Measurements from ENCODE around the gene GOLIM4. TPM values are rescaled to one million over a fixed set of nuclear protein-coding genes. Genes with fewer than 3 reads are reported as not detected.

GOLIM4 gene
- total RNA-seq, 1 donor from 2014 or later = 46.3 TPM

DNA sequence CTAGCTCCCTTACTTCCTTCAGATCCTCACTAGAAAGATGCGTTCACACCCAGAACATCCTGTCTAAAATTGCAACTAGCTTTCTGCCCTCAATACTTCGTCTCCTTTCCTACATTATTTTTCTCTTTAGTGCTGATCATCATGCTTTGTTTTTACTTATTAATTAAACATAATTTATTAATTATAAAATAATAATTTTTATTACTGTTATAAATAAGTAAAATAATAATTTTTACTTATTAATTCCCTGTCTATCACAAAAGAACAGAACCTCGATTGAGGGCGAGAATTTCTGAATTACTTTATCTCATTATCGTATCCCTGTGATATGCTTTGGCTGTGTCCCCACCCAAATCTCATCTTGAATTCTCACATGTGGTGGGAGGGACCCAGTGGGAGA is 41.3 kb downstream of the GOLIM4 start:
- no peak overlapping the region for H3K27ac Mint-ChIP-seq (ENCODE audit: unreplicated experiment)
- no peaks in the 10 kb centered on the region for H3K9me3 Mint-ChIP-seq (ENCODE audit: low read depth)
- H3K4me3 Mint-ChIP-seq (ENCODE audit: unreplicated experiment) = no peak overlapping the region
- H3K36me3 Mint-ChIP-seq (ENCODE audit: low read depth) = no peaks in the 10 kb centered on the region
- H3K27me3 Mint-ChIP-seq (ENCODE audit: low read depth) = no peaks in the 10 kb centered on the region
- TF ChIP-seq, protein P1, sequence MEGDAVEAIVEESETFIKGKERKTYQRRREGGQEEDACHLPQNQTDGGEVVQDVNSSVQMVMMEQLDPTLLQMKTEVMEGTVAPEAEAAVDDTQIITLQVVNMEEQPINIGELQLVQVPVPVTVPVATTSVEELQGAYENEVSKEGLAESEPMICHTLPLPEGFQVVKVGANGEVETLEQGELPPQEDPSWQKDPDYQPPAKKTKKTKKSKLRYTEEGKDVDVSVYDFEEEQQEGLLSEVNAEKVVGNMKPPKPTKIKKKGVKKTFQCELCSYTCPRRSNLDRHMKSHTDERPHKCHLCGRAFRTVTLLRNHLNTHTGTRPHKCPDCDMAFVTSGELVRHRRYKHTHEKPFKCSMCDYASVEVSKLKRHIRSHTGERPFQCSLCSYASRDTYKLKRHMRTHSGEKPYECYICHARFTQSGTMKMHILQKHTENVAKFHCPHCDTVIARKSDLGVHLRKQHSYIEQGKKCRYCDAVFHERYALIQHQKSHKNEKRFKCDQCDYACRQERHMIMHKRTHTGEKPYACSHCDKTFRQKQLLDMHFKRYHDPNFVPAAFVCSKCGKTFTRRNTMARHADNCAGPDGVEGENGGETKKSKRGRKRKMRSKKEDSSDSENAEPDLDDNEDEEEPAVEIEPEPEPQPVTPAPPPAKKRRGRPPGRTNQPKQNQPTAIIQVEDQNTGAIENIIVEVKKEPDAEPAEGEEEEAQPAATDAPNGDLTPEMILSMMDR (IDR thresholded peaks at IDR 0.05) = no peak
- no peak for DNase-seq (ENCODE audit: low spot score)
- H3K4me1 Mint-ChIP-seq (ENCODE audit: low read depth) = peaks cover 29% of the 10 kb centered on the region

DNA sequence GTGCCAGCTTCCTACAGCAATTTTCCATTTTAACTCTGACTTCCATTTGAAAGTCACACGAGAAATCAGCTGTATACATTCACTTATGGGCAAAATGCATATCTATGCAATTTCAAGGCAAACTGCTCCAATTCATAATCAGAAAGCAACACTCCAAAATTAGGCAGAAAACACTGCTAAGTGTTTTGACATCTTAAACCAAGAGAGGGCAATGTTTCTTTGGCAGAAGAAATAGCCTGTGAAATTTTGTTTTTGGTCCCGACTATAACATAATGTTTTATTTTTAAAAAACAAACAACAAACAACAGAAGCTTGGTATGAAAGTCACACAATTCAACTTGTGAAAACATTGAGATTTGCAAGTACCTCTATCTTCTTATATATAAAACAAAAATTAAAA is 42.6 kb downstream of the GOLIM4 start:
- H3K27ac Mint-ChIP-seq (ENCODE audit: unreplicated experiment) = no peak overlapping the region
- no peak overlapping the region for H3K4me3 Mint-ChIP-seq (ENCODE audit: unreplicated experiment)
- DNase-seq (ENCODE audit: low spot score) = no peak

DNA sequence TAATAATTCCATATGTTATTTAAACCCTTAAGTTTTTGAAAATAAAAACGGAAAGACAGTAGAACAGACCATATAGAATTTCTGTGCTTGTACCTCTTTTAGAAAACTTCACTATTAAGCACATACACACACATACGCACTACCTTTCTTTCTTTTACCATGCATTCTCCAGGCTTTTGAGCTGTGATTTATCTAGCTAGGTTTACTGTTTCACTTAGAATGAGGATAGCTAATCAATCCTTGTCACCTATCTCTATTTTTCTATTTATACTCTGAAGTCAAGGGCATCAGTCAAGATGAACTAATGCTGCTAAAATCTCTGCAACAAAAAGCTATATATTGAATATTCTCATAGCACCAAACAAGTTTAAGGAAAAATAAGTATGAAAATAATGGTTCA is 43.2 kb downstream of the GOLIM4 start:
- Mint-ChIP-seq H3K27ac (ENCODE audit: unreplicated experiment) (peak overlapping the region; percentile 46), H3K9me3 (ENCODE audit: low read depth) (no peaks in the 10 kb centered on the region), H3K4me3 (ENCODE audit: unreplicated experiment) (no peak overlapping the region), H3K27me3 (ENCODE audit: low read depth) (no peaks in the 10 kb centered on the region), H3K36me3 (ENCODE audit: low read depth) (no peaks in the 10 kb centered on the region), H3K4me1 (ENCODE audit: low read depth) (peaks cover 37% of the 10 kb centered on the region)
- DNase-seq (ENCODE audit: low spot score) = no peak
- TF ChIP-seq, protein P1 (IDR thresholded peaks at IDR 0.05) = no peak

More for the DNA sequence above, 42.6 kb downstream of the GOLIM4 start:
- H3K4me1 Mint-ChIP-seq (ENCODE audit: low read depth) = peaks cover 37% of the 10 kb centered on the region
- no peaks in the 10 kb centered on the region for H3K9me3 Mint-ChIP-seq (ENCODE audit: low read depth)
- H3K27me3 Mint-ChIP-seq (ENCODE audit: low read depth) = no peaks in the 10 kb centered on the region
- TF ChIP-seq, protein P1 (IDR thresholded peaks at IDR 0.05) = peak; percentile 68
- no peaks in the 10 kb centered on the region for H3K36me3 Mint-ChIP-seq (ENCODE audit: low read depth)

DNA sequence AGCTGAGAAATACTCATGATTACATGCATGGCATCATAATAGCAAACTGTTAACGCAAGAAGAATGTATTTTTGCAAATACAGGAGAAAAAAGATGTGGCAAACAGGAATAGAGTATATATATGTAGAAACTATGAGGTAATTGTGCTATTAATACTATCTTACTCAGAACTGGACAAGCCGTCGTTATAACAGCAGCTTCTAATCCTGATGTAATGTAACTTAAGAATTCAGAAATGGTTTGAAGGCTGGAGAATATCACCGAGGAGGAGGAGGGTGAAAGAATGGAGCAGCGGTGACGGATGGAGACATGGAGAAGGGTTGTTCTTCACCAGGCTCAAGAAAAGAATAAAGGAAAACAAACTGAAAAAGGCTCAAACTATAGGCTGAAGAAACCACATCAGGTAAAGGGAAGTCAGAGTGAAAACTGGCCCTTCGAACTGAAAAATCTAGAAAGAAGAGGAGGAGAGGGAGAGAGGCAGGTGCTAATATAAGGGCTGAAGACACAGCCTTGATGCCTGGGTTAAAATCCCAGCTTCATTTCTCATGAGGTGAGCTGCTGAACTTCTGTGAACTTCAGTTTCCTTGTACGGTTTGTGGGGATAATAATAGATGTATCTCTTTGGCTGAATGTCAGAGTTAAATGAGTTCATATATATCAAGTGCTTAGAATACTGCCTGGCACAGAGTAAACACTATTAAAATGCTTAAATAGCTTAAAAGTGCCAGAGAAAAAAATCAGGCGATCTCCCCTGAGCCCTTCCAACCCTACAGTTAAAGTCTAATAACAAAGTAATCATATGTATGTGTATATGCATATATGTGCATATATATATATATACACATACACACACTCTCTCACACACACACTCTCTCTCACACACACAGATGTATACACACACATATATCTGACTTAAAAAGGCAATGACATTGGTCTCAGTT is 43.9 kb downstream of the GOLIM4 start:
- H3K36me3 Mint-ChIP-seq (ENCODE audit: low read depth) = no peaks in the 10 kb centered on the region
- peak overlapping the region; percentile 98 for H3K27ac Mint-ChIP-seq (ENCODE audit: unreplicated experiment)
- H3K27me3 Mint-ChIP-seq (ENCODE audit: low read depth) = no peaks in the 10 kb centered on the region
- H3K4me3 Mint-ChIP-seq (ENCODE audit: unreplicated experiment) = peak overlapping the region; percentile 64
- TF ChIP-seq, protein P1 (IDR thresholded peaks at IDR 0.05) = no peak
- peaks cover 42% of the 10 kb centered on the region for H3K4me1 Mint-ChIP-seq (ENCODE audit: low read depth)
- no peak for DNase-seq (ENCODE audit: low spot score)
- H3K9me3 Mint-ChIP-seq (ENCODE audit: low read depth) = no peaks in the 10 kb centered on the region

DNA sequence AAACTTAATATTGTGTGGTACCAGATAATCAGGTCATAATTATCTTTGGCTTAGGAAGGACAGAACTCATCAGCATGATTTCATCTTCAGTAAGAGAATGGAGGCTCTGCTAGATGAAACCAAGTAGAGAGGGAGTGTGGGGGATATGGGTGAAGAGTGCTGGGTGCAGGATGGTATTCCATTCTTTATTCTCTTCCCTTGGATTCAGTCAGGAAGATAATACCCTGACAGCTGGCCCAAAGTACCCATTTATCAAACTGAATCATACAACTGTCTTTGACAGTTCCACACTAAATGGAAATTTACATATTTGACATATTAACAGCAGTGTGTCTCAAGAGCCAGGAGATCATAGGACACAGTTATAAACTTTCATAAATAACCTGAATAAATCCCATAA is 44.7 kb downstream of the GOLIM4 start:
- no peak for DNase-seq (ENCODE audit: low spot score)
- H3K27me3 Mint-ChIP-seq (ENCODE audit: low read depth) = no peaks in the 10 kb centered on the region
- TF ChIP-seq, protein P1 (IDR thresholded peaks at IDR 0.05) = no peak
- peak overlapping the region; percentile 98 for H3K27ac Mint-ChIP-seq (ENCODE audit: unreplicated experiment)
- H3K4me3 Mint-ChIP-seq (ENCODE audit: unreplicated experiment) = no peak overlapping the region
- no peaks in the 10 kb centered on the region for H3K9me3 Mint-ChIP-seq (ENCODE audit: low read depth)
- no peaks in the 10 kb centered on the region for H3K36me3 Mint-ChIP-seq (ENCODE audit: low read depth)
- H3K4me1 Mint-ChIP-seq (ENCODE audit: low read depth) = peaks cover 42% of the 10 kb centered on the region

All from chondrocyte (in vitro differentiated cells).